SIG-M5 treated with dmso at 0.1 percent for 504 hours (cell line): ENCODE results near the gene GPBP1L1.

Source experiments
- DNase-seq: peaks from one replicate; lab custom pipeline; 2025; ENCODE audit not compliant: unreplicated experiment; lab: John Stamatoyannopoulos, UW

GPBP1L1 gene

GRCh38 chr1:45643321-45643720 is 43.0 kb downstream of the GPBP1L1 start:
- DNase-seq: no peak

- DNase-seq: no peak
Measured at GRCh38 chr1:45640293-45640692, 46.0 kb downstream of the GPBP1L1 start.

GRCh38 chr1:45635211-45635610 is 51.1 kb downstream of the GPBP1L1 start:
- DNase-seq: no peak

GRCh38 chr1:45630429-45630828 is 55.9 kb downstream of the GPBP1L1 start:
- no peak for DNase-seq

- DNase-seq: no peak
Measured at GRCh38 chr1:45629035-45629434, 57.3 kb downstream of the GPBP1L1 start.

- DNase-seq: no peak
Measured at GRCh38 chr1:45623972-45624371, 62.4 kb downstream of the GPBP1L1 start, which contains the start of gene CCDC17. TSS of gene CCDC17 (minus strand) at chr1:45624054. CDS start at chr1:45623909, 145 bp downstream.

GRCh38 chr1:45622524-45623394 is 63.6 kb downstream of the GPBP1L1 start:
- no peak for DNase-seq

- DNase-seq: no peak
Measured at GRCh38 chr1:45621895-45622523, 64.3 kb downstream of the GPBP1L1 start.

- DNase-seq: no peak
Measured at GRCh38 chr1:45621501-45621836, 64.9 kb downstream of the GPBP1L1 start.

- no peak for DNase-seq
Measured at GRCh38 chr1:45620588-45621500, 65.5 kb downstream of the GPBP1L1 start.

- DNase-seq: no peak
Measured at GRCh38 chr1:45619149-45619921, 67.0 kb downstream of the GPBP1L1 start.

GRCh38 chr1:45617618-45618017 is 68.7 kb downstream of the GPBP1L1 start:
- DNase-seq: no peak

GRCh38 chr1:45615885-45616284 is 70.4 kb downstream of the GPBP1L1 start:
- DNase-seq: no peak

GRCh38 chr1:45612941-45613579 is 73.3 kb downstream of the GPBP1L1 start:
- DNase-seq: no peak

GRCh38 chr1:45610589-45611226 is 75.6 kb downstream of the GPBP1L1 start:
- DNase-seq: no peak

- DNase-seq: peak; percentile 19
Measured at GRCh38 chr1:45608175-45609156, 77.9 kb downstream of the GPBP1L1 start.

- DNase-seq: no peak
Measured at GRCh38 chr1:45607404-45608074, 78.8 kb downstream of the GPBP1L1 start.

GRCh38 chr1:45604239-45604638 is 82.1 kb downstream of the GPBP1L1 start:
- DNase-seq: no peak
